SK-N-SH treated with all-trans-retinoic acid at 6 μM for 48 hours (cell line): Measurements from ENCODE around the gene NAT16.

Experiments
- ATAC-seq: fragments of 200-7000 bp; cut with Tn5 transposase; 3 replicates; pipeline ENCODE4 v1.9.1; 2020; ENCODE audit warnings: mild to moderate bottlenecking, moderate library complexity
- BACH2 ChIP-seq: fragments of 250-450 bp; sonication (Bioruptor Pico); IDR thresholded peaks from 2 replicates; pipeline ENCODE4 v1.9.0; 2021; ENCODE audit warnings: mild to moderate bottlenecking, borderline replicate concordance
- CREB5 ChIP-seq: fragments of 250-450 bp; sonication (Bioruptor Pico); IDR thresholded peaks from 2 replicates; pipeline ENCODE4 v1.5.1; 2020; ENCODE audit warnings: low read depth, mild to moderate bottlenecking, moderate library complexity
- CSDC2 ChIP-seq: fragments of 250-450 bp; sonication (Bioruptor Pico); IDR thresholded peaks from 2 replicates; pipeline ENCODE4 v1.5.0; 2020; ENCODE audit warnings: mild to moderate bottlenecking, moderate library complexity
- CSRNP3 ChIP-seq: fragments of 250-450 bp; sonication (Bioruptor Pico); IDR thresholded peaks from 2 replicates; pipeline ENCODE4 v1.5.1; 2021; ENCODE audit warnings: mild to moderate bottlenecking, moderate library complexity
- ESRRG ChIP-seq: fragments of 250-450 bp; sonication (Bioruptor Pico); IDR thresholded peaks from 2 replicates; pipeline ENCODE4 v1.6.1; 2021; ENCODE audit warnings: mild to moderate bottlenecking
- ISL1 ChIP-seq: fragments of 250-450 bp; sonication (Bioruptor Pico); IDR thresholded peaks from 2 replicates; pipeline ENCODE4 v2.1.2; 2022; ENCODE audit warnings: mild to moderate bottlenecking, moderate library complexity
- OSR1 ChIP-seq: fragments of 250-450 bp; sonication (Bioruptor Pico); IDR thresholded peaks from 2 replicates; pipeline ENCODE4 v1.8.0; 2022; ENCODE audit warnings: moderate library complexity, mild to moderate bottlenecking, inconsistent platforms
- PATZ1 ChIP-seq: fragments of 250-450 bp; sonication (Bioruptor Pico); IDR thresholded peaks from 2 replicates; pipeline ENCODE4 v1.8.0; 2020; ENCODE audit warnings: mild to moderate bottlenecking, moderate library complexity, borderline replicate concordance
- PPARA ChIP-seq: fragments of 250-450 bp; sonication (Bioruptor Pico); IDR thresholded peaks from 2 replicates; pipeline ENCODE4 v1.5.0; 2020; ENCODE audit warnings: mild to moderate bottlenecking, borderline replicate concordance
- RARB ChIP-seq: fragments of 250-450 bp; sonication (Bioruptor Pico); IDR thresholded peaks from 2 replicates; pipeline ENCODE4 v1.8.0; 2021; ENCODE audit warnings: mild to moderate bottlenecking, moderate library complexity
- SNAI2 ChIP-seq: fragments of 250-450 bp; sonication (Bioruptor Pico); IDR thresholded peaks from 2 replicates; pipeline ENCODE4 v1.5.0; 2020; ENCODE audit warnings: mild to moderate bottlenecking, moderate library complexity
- TCF4 ChIP-seq: fragments of 250-450 bp; sonication (Bioruptor Pico); IDR thresholded peaks from 2 replicates; pipeline ENCODE4 v1.8.0; 2021; ENCODE audit warnings: mild to moderate bottlenecking, moderate library complexity, borderline replicate concordance
- TSHZ2 ChIP-seq: fragments of 250-450 bp; sonication (Bioruptor Pico); IDR thresholded peaks from 2 replicates; pipeline ENCODE4 v1.5.0; 2020; ENCODE audit warnings: mild to moderate bottlenecking, moderate library complexity
- ZC3H10 ChIP-seq: fragments of 250-450 bp; sonication (Bioruptor Pico); IDR thresholded peaks from 2 replicates; pipeline ENCODE4 v1.5.1; 2021; ENCODE audit warnings: mild to moderate bottlenecking, moderate library complexity
- ZFP3 ChIP-seq: fragments of 250-450 bp; sonication (Bioruptor Pico); IDR thresholded peaks from 2 replicates; pipeline ENCODE4 v1.5.0; 2020; ENCODE audit warnings: mild to moderate bottlenecking, moderate library complexity
- ZFP30 ChIP-seq: fragments of 450-650 bp; formaldehyde crosslinking; IDR thresholded peaks from 2 replicates; pipeline ENCODE4 v1.5.0; 2022; ENCODE audit warnings: mild to moderate bottlenecking, moderate library complexity
- ZNF565 ChIP-seq: fragments of 450-650 bp; formaldehyde crosslinking; conservative IDR thresholded peaks from 2 replicates; pipeline ENCODE4 v1.5.0; 2020; ENCODE audit warnings: low read depth, mild to moderate bottlenecking, moderate library complexity
- ZNF70 ChIP-seq: fragments of 450-650 bp; formaldehyde crosslinking; IDR thresholded peaks from 2 replicates; pipeline ENCODE4 v1.5.0; 2020; ENCODE audit warnings: mild to moderate bottlenecking, moderate library complexity
- ZNF8 ChIP-seq: fragments of 450-650 bp; formaldehyde crosslinking; IDR thresholded peaks from 2 replicates; pipeline ENCODE4 v1.5.0; 2020; ENCODE audit warnings: mild to moderate bottlenecking, moderate library complexity

The NAT16 gene

GRCh38 chr7:101170617-101171441, 9.3 kb downstream of the NAT16 start:
- no peak for ATAC-seq
- TF ChIP-seq ISL1 (CRISPR knock-in tag) (no peak), TSHZ2 (no peak), RARB (CRISPR knock-in tag) (no peak), ESRRG (CRISPR knock-in tag) (no peak), BACH2 (CRISPR knock-in tag) (no peak), CREB5 (CRISPR knock-in tag) (no peak), ZFP3 (CRISPR knock-in tag) (no peak), PPARA (no peak), ZC3H10 (CRISPR knock-in tag) (no peak), ZNF8 (CRISPR knock-in tag) (no peak), CSDC2 (no peak), OSR1 (no peak), SNAI2 (CRISPR knock-in tag) (no peak)

- no peak for TF ChIP-seq ZFP30 (CRISPR knock-in tag)
- TF ChIP-seq OSR1, result no peak
- TF ChIP-seq TCF4 (CRISPR knock-in tag), result no peak
- no peak for TF ChIP-seq ZNF565 (CRISPR knock-in tag)
- no peak for TF ChIP-seq TSHZ2
- TF ChIP-seq ZC3H10 (CRISPR knock-in tag), result no peak
- no peak for TF ChIP-seq ZFP3 (CRISPR knock-in tag)
- no peak for TF ChIP-seq PPARA
- no peak for TF ChIP-seq CREB5 (CRISPR knock-in tag)
- TF ChIP-seq CSRNP3 (CRISPR knock-in tag), result no peak
- TF ChIP-seq ZNF70 (CRISPR knock-in tag), result no peak
- TF ChIP-seq PATZ1 (CRISPR knock-in tag), result no peak
- no peak for TF ChIP-seq ZNF8 (CRISPR knock-in tag)
- peak; percentile 66 for ATAC-seq
These were observed 10.1 kb downstream of the NAT16 start for GRCh38 chr7:101169838-101170551.
